ENCODE results near the gene ACAD9. TPM values are rescaled to one million over a fixed set of nuclear protein-coding genes. Genes with fewer than 3 reads are reported as not detected.

The ACAD9 gene
- total and polyA plus RNA-seq, 2 of the 13 experiments (the other 11 are each of a cell fraction or from before 2014, with no cell fraction given), result 15.3 to 38.2 TPM

GRCh38 chr3:128879125-128879969 lies at the start of gene ACAD9 (continued):
- TF ChIP-seq ZNF672 (CRISPR knock-in tag; IDR thresholded peaks at IDR 0.05) (no peak), SETDB1 (CRISPR knock-in tag; IDR thresholded peaks at IDR 0.05; ENCODE audit: borderline replicate concordance) (no peak), NR2F2 (IDR thresholded peaks at IDR 0.05; ENCODE audit: borderline replicate concordance, low read depth) (no peak), ZNF746 (CRISPR knock-in tag; IDR thresholded peaks at IDR 0.05) (peak; percentile 70), ZNF800 (CRISPR knock-in tag; IDR thresholded peaks at IDR 0.05) (peak; percentile 85), RAD51 (IDR thresholded peaks at IDR 0.05; ENCODE audit: borderline replicate concordance) (peak; percentile 90), THYN1 (CRISPR knock-in tag; IDR thresholded peaks at IDR 0.05; ENCODE audit: borderline replicate concordance, low read depth) (no peak), YY1 (IDR thresholded peaks at IDR 0.05; ENCODE audit: insufficient read depth, insufficient replicate concordance, low read depth, low read length) (peak; percentile 75), ZNF652 (CRISPR knock-in tag; IDR thresholded peaks at IDR 0.05; ENCODE audit: borderline replicate concordance, low read depth) (peak; percentile 9; the same call in 1 of the 2 replicates), ZSCAN9 (CRISPR knock-in tag; IDR thresholded peaks at IDR 0.05; ENCODE audit: borderline replicate concordance) (peak; percentile 70; the same call in 1 of the 2 replicates), ZHX1 (CRISPR knock-in tag; IDR thresholded peaks at IDR 0.05; ENCODE audit: low read depth) (peak; percentile 93; the same call in 1 of the 2 replicates), ZNF282 (IDR thresholded peaks at IDR 0.05; ENCODE audit: partially characterized antibody) (no peak), PRDM10 (CRISPR knock-in tag; IDR thresholded peaks at IDR 0.05; ENCODE audit: low read depth) (peak; percentile 49; the same call in 1 of the 2 replicates), ZNF670 (CRISPR knock-in tag; IDR thresholded peaks at IDR 0.05; ENCODE audit: borderline replicate concordance) (peak; percentile 96; the same call in 1 of the 2 replicates), NFE2L1 (CRISPR knock-in tag; IDR thresholded peaks at IDR 0.05; ENCODE audit: borderline replicate concordance) (no peak; the same call in 1 of the 2 replicates), MEF2D (CRISPR knock-in tag; IDR thresholded peaks at IDR 0.05) (peak; percentile 88), SP1 (IDR thresholded peaks at IDR 0.05) (no peak), SP1 (CRISPR knock-in tag; IDR thresholded peaks at IDR 0.05) (peak; percentile 84)
- TF ChIP-seq, protein P1, sequence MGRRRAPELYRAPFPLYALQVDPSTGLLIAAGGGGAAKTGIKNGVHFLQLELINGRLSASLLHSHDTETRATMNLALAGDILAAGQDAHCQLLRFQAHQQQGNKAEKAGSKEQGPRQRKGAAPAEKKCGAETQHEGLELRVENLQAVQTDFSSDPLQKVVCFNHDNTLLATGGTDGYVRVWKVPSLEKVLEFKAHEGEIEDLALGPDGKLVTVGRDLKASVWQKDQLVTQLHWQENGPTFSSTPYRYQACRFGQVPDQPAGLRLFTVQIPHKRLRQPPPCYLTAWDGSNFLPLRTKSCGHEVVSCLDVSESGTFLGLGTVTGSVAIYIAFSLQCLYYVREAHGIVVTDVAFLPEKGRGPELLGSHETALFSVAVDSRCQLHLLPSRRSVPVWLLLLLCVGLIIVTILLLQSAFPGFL (CRISPR knock-in tag; IDR thresholded peaks at IDR 0.05), result peak; percentile 44; the same call in 1 of the 2 replicates

Measured in HepG2 (cell line).